ENCODE data around the gene RSPH4A. TPM values are rescaled to one million over a fixed set of nuclear protein-coding genes. Genes with fewer than 3 reads are reported as not detected.

The RSPH4A gene
- total RNA-seq, 4 donors from 2014 or later, result 0.09 to 0.19 TPM; not detected in 2

DNA sequence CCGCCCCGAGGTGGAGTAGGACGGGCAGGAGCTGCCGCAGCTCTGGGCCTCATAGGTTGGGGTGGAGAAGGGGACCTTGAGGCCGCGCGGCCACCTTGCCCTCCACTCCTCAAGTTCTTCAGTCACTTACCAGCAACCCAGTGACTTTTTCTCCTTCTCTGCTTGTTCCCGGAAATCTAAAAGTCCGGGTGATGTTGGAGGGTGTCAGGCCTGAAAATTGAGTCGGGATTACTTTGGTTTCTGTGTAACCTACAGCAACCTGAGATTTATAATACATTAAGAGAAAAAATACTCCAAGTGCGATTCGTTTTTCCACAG, 44.6 kb upstream of the RSPH4A start:
- Histone ChIP-seq H3K36me3 (peaks cover 0 to 24% (median 0%) of the 10 kb centered on the region in 3 donors), H3K4me3 (peak overlapping the region; percentile 76 to 96 (median 84))
- intact Hi-C loops (cut with DNase I), result no loop called here

DNA sequence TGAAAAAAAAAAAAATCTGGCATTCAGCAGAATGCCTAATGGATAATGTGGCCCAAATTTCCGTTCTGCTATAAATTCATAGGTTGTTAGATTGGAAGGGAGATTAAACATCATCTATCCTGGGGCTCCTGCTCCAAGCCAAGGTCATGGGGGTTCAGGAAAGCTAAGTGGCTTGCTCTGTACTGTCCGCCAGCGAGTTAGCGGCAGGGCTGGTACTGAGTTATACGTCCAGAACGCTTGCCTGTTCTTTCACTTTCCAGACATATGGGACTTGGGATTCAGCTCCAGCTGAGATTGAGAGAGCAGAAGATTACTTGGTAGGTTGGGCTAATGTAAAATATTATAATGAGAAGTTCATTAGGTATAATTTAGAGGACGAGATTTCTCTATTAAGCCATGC, 44.1 kb upstream of the RSPH4A start:
- no peaks in the 10 kb centered on the region for H3K27me3 ChIP-seq
- H3K4me3 ChIP-seq, result peak overlapping the region; percentile 76 to 96 (median 84)
- no peak for DNase-seq
- no peak for TF ChIP-seq POLR2A (IDR thresholded peaks at IDR 0.05)
- TF ChIP-seq, protein P1, sequence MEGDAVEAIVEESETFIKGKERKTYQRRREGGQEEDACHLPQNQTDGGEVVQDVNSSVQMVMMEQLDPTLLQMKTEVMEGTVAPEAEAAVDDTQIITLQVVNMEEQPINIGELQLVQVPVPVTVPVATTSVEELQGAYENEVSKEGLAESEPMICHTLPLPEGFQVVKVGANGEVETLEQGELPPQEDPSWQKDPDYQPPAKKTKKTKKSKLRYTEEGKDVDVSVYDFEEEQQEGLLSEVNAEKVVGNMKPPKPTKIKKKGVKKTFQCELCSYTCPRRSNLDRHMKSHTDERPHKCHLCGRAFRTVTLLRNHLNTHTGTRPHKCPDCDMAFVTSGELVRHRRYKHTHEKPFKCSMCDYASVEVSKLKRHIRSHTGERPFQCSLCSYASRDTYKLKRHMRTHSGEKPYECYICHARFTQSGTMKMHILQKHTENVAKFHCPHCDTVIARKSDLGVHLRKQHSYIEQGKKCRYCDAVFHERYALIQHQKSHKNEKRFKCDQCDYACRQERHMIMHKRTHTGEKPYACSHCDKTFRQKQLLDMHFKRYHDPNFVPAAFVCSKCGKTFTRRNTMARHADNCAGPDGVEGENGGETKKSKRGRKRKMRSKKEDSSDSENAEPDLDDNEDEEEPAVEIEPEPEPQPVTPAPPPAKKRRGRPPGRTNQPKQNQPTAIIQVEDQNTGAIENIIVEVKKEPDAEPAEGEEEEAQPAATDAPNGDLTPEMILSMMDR (IDR thresholded peaks at IDR 0.05), result no peak
- intact Hi-C loops (cut with DNase I), result no loop called here
- H3K36me3 ChIP-seq, result peaks cover 0 to 29% (median 0%) of the 10 kb centered on the region in 3 donors
- H3K27ac ChIP-seq, result peak overlapping the region in 3 of 4 donors; percentile 87 to 96 (median 95)
- no peaks in the 10 kb centered on the region for H3K9me3 ChIP-seq
- 1 to 3% methylated on average over 5 to 7 of the region's 7 CpGs for WGBS, 2 donors
- H3K4me1 ChIP-seq, result peaks cover 17 to 47% (median 19%) of the 10 kb centered on the region in 3 donors

More for the DNA sequence above, 44.6 kb upstream of the RSPH4A start:
- Histone ChIP-seq H3K27ac (peak overlapping the region; percentile 87 to 96 (median 94)), H3K27me3 (no peaks in the 10 kb centered on the region), H3K4me1 (peaks cover 17 to 47% (median 19%) of the 10 kb centered on the region in 3 donors), H3K9me3 (no peaks in the 10 kb centered on the region)
- 0% methylated on average over 4 to 11 of the region's 12 CpGs for WGBS, 2 donors
- TF ChIP-seq, protein P1 (IDR thresholded peaks at IDR 0.05), result no peak
- no peak for TF ChIP-seq POLR2A (IDR thresholded peaks at IDR 0.05)
- no peak for DNase-seq

DNA sequence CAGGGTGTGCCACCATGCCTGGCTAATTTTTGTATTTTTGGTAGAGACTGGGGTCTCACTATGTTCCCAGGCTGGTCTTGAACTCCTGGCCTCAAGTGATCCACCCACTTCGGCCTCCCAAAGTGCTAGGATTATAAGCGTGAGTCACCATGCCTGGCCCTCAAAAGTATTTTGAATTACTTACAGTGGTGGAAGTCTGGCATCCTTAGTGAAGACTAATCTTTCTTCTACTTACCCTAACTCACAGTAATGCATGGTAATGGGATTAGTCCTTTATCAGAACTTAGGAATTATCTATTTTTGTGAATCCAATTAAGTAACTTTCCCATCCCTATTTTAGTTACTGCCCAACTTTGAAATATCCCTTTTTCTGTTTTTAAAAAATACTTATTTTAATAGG, 41.1 kb upstream of the RSPH4A start:
- Histone ChIP-seq H3K9me3 (no peaks in the 10 kb centered on the region), H3K27me3 (no peaks in the 10 kb centered on the region), H3K4me1 (peaks cover 13 to 41% (median 14%) of the 10 kb centered on the region in 3 donors), H3K36me3 (peaks cover 0 to 41% (median 0%) of the 10 kb centered on the region in 3 donors), H3K27ac (no peak overlapping the region), H3K4me3 (no peak overlapping the region)
- WGBS, 2 donors, result 78 to 80% methylated on average over 2 of the region's 2 CpGs
- intact Hi-C loops (cut with DNase I), result no loop called here
- no peak for TF ChIP-seq POLR2A (IDR thresholded peaks at IDR 0.05)
- TF ChIP-seq, protein P1 (IDR thresholded peaks at IDR 0.05), result no peak
- DNase-seq, result no peak

DNA sequence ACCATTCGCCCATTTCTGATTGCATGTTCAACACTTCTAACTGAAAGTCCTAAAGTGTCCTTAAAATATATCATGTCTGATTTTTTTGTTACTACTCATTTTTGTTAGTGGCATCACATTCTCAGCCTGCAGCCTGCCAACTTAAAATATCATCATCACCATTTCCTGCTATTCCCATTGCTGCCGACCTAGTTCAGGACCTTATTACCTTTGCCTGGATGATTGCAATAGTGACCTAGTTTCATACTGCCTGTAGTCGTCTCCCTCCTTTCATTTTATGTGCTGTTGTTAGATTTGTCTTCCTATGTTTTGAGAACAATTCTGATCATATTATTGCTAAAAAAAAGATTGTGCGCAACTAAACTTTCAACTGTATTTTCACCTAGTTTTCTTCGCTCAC, 38.8 kb upstream of the RSPH4A start:
- Histone ChIP-seq H3K36me3 (peaks cover 0 to 54% (median 0%) of the 10 kb centered on the region in 3 donors), H3K4me3 (no peak overlapping the region), H3K4me1 (peaks cover 7 to 30% (median 10%) of the 10 kb centered on the region in 3 donors), H3K27ac (no peak overlapping the region), H3K9me3 (no peaks in the 10 kb centered on the region), H3K27me3 (no peaks in the 10 kb centered on the region)
- DNase-seq, result no peak
- TF ChIP-seq, protein P1 (IDR thresholded peaks at IDR 0.05), result no peak
- TF ChIP-seq POLR2A (IDR thresholded peaks at IDR 0.05), result no peak
- intact Hi-C loops (cut with DNase I), result no loop called here
- 77% methylated on average over 5 of the region's 5 CpGs for WGBS, 2 donors

- Histone ChIP-seq H3K27ac (no peak overlapping the region), H3K4me1 (peaks cover 0 to 21% (median 2%) of the 10 kb centered on the region in 3 donors), H3K27me3 (no peaks in the 10 kb centered on the region), H3K36me3 (peaks cover 0 to 62% (median 0%) of the 10 kb centered on the region in 3 donors), H3K9me3 (no peaks in the 10 kb centered on the region), H3K4me3 (no peak overlapping the region)
- DNase-seq, result no peak
- intact Hi-C loops (cut with DNase I), result no loop called here
- TF ChIP-seq, protein P1 (IDR thresholded peaks at IDR 0.05), result no peak
- no peak for TF ChIP-seq POLR2A (IDR thresholded peaks at IDR 0.05)
These were observed 37.9 kb upstream of the RSPH4A start for GRCh38 chr6:116578335-116578734.
